Measurements from ENCODE around the gene POLDIP2.

Gene POLDIP2

DNA sequence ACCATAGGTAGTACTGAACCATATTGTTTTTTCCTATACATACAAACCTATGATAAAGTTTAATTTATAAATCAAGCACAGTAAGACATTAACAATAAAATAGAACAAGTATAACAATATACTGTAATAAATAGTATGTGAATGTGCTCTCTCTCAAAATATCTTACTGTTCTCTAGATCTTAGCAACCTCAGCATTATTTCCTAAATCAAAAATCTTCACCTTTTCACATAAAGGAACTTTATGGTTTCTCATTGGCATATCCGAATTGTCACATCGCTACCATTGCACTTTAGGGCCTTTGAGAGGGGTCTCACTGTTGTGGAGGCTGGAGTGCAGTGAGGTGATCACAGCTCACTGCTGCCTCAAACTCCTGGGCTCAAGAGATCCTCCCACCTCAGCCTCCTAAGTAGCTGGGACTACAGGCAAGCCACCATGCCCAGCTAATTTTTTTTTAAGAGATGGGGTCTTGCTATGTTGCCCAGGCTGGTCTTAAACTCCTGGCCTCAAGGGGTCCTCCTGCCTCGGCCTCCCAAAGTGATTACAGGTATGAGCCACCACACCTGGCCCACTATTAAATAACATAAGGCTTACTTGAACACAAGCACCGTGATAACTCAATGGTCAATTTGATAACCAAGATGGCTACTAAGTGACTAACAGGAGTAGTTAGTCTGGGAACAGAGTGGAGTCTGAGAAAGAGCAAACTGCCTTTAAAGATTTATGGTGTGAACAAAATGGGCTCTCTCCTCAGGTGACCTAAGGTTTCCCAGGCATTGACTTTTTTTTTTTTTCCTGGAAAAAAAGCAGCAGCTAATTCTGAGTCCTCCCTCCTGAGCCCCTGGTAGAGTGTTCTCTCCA is 41.3 kb downstream of the POLDIP2 start:
- no peak for DNase-seq

DNA sequence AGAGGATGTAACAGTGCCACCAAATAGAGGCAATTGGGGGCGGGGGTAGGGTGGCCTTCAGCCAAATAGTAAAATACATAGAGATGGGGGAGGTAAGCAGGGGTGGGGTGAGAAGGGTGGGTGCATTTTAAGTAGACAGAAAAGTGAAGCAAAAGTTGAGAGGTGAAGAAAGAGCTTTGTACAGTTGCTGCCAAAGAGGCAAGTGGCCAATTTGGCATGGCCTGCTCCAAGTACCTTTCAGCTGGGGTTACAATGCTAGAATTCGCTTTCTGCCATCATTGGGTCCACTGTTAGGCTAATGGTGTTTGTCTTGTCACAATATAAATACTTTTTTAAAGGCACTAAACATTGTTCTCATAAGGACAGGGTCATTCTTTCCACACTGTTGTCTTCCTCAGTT is 43.5 kb downstream of the POLDIP2 start:
- no peak for DNase-seq

DNA sequence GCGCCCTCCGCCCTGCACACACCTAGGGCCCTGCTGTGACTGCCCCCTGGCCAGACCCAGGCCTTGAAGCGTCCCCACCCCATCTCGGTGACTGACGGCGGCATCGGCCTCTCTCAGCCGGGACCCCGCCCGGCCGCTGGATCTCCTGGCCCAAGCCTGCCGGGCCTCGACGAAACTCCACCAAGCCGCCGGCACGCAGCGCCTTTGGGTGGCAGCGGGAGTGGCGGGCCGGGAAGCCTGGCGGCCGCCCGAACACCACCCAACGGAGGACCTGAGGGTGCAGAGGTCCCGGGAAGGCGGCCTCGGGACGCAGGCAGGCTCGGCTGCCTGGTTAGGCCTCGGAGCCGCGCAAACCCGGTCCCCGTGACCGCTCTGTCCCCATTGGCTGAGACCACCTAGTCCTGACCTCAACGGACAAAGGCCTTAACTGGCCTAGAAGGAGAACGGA is 50.3 kb downstream of the POLDIP2 start:
- no peak for DNase-seq

DNA sequence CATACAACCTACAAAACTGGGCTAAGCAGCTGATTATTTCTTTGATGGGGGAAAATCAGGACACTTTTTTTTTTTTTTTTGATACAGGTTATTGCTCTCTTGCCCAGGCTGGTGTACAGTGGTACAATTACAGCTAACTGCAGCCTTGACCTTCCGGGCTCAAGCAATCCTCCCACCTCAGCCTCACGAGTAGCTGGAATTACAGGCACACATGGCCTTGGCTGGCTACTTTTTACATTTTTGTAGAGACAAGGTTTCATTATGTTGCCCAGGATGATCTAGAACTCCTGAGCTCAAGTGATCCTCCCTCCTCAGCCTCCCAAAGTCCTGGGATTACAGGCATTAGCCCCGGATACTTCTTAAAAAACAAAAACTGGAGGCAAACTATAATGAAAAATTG is 58.9 kb downstream of the POLDIP2 start:
- no peak for DNase-seq
